ENCODE data around the gene SRMS.

Gene SRMS

GRCh38 chr20:63570281-63571086, 22.9 kb upstream of the SRMS start:
- in situ Hi-C loops (cut with MboI; ENCODE audit: low sequenced_read_pairs, unreplicated experiment): no loop called here
- no peak for TF ChIP-seq CTCF (IDR thresholded peaks at IDR 0.05; ENCODE audit: borderline replicate concordance, control extremely low read depth, extremely low read depth, insufficient read depth, missing control alignments)

GRCh38 chr20:63568986-63569949, 21.7 kb upstream of the SRMS start:
- in situ Hi-C loops (cut with MboI; ENCODE audit: low sequenced_read_pairs, unreplicated experiment): no loop called here
- DNase-seq (ENCODE audit: low spot score): no peak
- no peak for TF ChIP-seq CTCF (IDR thresholded peaks at IDR 0.05; ENCODE audit: borderline replicate concordance, control extremely low read depth, extremely low read depth, insufficient read depth, missing control alignments)

More at GRCh38 chr20:63570281-63571086, 22.9 kb upstream of the SRMS start:
- DNase-seq (ENCODE audit: low spot score): no peak

- DNase-seq (ENCODE audit: low spot score): no peak
- no peak for TF ChIP-seq CTCF (IDR thresholded peaks at IDR 0.05; ENCODE audit: borderline replicate concordance, control extremely low read depth, extremely low read depth, insufficient read depth, missing control alignments)
- in situ Hi-C loops (cut with MboI; ENCODE audit: low sequenced_read_pairs, unreplicated experiment): no loop called here
These were observed 20.8 kb upstream of the SRMS start for GRCh38 chr20:63568170-63568981.

DNA sequence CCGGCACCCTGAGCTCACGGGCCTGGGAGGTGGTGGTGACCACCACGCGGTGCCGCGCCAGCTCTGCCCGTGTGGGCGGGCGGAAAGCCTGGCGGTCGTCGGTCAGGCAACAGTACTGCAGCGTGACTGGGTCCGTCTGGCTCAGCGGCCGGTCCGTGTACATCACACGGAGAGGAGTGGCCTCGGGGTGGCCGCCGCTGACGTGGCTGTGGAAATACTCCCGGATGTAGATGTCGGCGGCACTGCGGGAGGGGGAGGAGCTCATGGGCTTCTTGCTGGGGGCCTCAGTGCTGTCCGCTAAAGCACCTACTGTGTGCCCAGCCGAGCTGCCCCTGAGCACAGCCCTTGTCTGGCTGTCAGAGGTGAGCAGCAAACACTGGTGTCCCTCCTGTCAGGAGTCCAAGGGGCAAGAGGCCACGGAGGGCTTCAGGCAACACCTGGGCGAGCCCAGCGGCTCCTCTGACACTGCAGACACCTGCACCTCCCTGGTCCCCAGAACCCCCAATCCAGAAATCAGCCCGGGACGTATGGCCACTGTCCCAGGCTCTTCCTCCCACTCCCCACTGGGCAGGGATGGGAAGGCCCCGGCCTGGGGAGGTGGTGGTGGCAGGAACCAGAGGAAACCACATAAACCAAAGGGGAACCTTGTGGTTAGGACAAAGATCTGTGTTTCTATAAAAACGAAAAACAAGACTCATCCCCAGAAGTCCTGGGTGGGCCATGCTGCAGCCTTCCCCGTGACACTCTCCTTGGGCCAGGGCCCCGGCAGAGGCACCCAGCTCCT, 20.0 kb upstream of the SRMS start:
- TF ChIP-seq CTCF (IDR thresholded peaks at IDR 0.05; ENCODE audit: borderline replicate concordance, control extremely low read depth, extremely low read depth, insufficient read depth, missing control alignments): no peak
- in situ Hi-C loops (cut with MboI; ENCODE audit: low sequenced_read_pairs, unreplicated experiment): no loop called here
- peak; percentile 78 for DNase-seq (ENCODE audit: low spot score)

DNA sequence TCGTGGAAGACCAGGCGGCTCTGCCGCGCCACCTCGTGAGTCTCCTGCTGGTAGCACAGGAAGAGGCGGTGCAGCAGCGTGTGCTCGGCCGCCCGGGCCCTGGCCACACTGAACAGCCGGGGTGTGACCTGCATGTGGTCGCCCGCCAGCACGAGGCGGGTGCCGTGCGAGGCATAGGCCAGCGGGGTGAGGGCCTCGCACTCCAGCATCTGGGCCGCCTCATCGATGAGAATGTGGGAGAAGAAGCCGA, 19.5 kb upstream of the SRMS start:
- in situ Hi-C loops (cut with MboI; ENCODE audit: low sequenced_read_pairs, unreplicated experiment): no loop called here
- DNase-seq (ENCODE audit: low spot score): no peak
- no peak for TF ChIP-seq CTCF (IDR thresholded peaks at IDR 0.05; ENCODE audit: borderline replicate concordance, control extremely low read depth, extremely low read depth, insufficient read depth, missing control alignments)
